Skeletal muscle cell (primary cell): ENCODE measurements around the gene TMEM269.
A peak's percentile ranks its signal among the peaks of the same experiment; 100 is the strongest.

Experiments used
- DNase-seq: peaks from one replicate; pipeline ENCODE4 v3.0.0-alpha.2; 2010; ENCODE audit warnings: low read depth
- H3K4me3 ChIP-seq: 2 replicates; pipeline ENCODE4 v1.5.1; 2011; ENCODE audit warnings: low read depth, mild to moderate bottlenecking, control low read depth, low read length, moderate library complexity

Gene TMEM269

DNA sequence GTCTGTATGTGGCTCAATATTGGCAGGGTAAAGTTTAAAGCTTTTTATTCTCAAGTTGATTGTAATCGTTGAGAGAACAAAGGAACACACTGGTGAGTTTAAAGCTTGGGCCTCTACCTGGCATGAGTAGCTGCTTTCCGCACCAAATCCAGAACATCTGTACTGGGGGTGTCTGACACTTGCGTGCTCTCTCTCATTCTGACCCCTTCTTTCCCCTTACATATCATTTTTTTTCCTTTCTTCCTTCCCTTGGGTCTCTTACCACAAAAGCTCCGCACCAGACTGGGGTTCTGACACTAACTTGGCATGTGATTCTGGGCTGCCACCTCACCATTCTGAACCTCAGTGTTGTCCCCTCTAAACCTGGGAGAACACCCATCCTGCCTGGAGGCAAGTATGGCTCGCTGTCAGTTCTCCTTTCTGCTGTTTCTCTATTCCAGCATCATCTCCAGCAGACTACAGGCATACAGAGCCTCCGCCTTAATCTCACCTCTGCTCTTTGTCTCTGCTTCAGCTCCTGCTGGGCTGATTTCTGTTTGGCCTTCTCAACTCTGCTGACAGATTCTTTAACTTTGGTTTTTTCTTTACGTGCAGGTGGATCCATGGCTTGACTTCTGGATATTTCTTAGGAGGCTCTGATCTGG is 31.3 kb downstream of the TMEM269 start:
- H3K4me3 ChIP-seq: peak overlapping the region; percentile 72
- DNase-seq: no peak

DNA sequence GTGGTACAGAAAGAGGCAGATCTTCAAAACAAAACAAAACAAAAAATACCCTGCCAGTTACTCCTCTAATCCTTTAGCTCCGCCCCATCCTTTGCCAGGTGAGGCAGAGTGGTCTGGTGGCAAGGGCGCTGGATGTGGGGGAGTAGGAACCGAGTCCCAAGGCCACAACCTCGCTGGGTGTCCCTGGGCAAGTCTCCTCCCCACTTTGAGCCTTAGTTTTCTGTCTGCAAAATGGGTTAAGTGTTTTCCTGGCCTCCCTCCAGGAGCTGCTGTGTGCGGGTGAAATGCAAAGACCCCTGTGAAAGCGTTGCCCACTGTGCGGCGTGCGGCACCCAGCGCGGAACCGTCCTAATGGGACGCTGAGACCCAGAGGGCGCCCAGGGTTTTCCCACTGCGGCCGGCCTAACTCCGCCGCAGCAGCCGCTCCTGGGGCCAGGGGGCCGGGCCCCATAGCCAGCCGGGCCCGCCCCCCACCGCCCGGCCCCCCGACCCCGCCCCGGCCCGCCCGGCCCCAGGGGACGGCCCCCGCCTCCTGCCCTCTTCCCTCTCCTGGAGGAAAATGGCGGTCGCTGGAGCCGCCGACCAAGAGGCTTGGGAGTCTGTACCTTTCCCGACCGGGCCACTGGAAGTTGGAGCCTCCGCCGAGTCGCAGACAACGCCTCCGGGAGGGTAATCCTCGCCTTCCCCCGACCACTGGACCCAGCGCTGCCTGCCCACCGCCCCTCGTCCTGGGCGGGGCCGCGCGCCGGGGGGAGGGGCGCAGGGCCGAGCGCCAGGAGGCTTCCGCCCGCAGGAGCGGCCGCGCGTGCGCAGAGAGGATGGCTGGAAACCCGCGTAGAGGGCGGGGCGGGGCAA is 32.0 kb downstream of the TMEM269 start, which contains the start of the genes ERMAP and SVBP:
ERMAP (plus strand) TSS at position 538 of the 855 bp plus-strand sequence. CDS start 13,327 bp downstream, outside the sequence.
SVBP (minus strand) TSS at position 813 of the 855 bp plus-strand sequence. CDS start 853 bp downstream, outside the sequence.
- H3K4me3 ChIP-seq: peak within 1 kb of the TSS; percentile 72
- peak; percentile 43 for DNase-seq

DNA sequence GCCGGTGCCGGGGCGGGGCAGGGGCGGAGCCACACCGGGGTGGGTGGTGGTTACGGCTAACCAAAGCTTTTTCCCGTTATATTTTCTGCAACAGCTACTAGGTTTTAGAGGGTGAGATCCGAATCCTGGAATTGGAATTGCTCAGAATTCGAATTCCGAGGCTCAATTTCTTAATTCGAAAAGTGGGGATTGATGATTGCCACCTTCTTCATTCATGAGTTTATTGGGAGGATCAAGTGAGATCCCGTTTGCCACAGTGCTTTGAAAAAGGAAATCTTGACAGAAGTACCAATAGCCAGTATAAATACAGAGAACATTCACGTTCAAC is 32.6 kb downstream of the TMEM269 start:
- peak overlapping the region; percentile 72 for H3K4me3 ChIP-seq
- DNase-seq: no peak

DNA sequence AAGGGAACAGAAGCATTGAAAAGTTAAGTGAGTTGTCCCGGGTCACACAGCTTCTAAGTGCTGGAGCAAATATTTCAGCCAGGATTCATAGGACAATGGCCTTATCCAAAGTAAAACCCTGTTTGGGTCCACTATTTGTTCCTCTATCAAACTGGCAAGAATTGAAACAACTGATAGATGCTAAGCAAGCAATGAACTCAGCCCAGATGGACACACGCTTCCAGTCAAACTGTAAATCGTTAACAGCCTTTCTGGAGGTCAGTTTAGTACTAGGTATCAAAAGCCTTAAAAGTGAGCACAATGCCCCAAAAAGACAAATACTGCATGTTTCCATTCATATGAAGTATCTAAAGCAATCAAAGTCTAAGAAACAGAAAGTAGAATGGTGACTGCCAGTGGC is 33.2 kb downstream of the TMEM269 start:
- H3K4me3 ChIP-seq: peak overlapping the region; percentile 72
- DNase-seq: no peak

DNA sequence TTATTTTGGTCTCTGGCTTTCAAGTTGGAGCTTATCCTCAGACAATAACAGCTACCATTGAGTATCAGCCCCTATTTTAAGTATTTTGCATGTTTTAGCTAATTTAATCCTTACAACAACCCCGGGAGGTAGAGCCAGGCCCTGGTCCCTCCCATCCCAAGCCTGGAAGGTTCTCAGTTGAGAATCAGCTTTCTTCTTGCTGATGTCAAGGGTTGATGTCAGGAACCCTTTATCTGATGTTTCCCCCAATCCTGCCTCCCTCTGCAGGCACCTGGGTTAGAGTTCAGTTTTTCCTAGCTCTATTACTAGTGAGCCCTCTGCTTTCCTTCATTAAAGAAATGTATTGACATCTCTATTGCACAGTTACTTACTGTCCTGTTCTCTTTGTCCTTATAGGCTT is 36.0 kb downstream of the TMEM269 start:
- no peak for DNase-seq
- H3K4me3 ChIP-seq: no peak overlapping the region

DNA sequence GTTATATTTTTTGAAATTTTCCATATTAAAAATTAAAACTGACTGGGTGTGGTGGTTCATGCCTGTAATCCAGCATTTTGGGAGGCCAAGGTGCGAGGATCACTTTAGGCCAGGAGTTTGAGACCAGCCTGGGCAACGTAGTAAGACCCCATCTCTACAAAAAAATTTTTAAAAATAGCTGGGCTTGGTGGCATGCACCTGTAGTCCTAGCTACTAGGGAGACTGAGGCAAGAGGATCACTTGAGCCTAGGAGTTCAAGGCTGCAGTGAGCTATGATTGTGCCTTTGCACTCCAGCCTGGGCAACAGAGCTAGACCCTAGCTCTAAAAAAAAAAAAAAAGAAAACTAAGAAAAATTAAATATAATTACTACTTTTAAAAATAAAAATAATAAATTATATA is 36.9 kb downstream of the TMEM269 start:
- H3K4me3 ChIP-seq: no peak overlapping the region
- no peak for DNase-seq

DNA sequence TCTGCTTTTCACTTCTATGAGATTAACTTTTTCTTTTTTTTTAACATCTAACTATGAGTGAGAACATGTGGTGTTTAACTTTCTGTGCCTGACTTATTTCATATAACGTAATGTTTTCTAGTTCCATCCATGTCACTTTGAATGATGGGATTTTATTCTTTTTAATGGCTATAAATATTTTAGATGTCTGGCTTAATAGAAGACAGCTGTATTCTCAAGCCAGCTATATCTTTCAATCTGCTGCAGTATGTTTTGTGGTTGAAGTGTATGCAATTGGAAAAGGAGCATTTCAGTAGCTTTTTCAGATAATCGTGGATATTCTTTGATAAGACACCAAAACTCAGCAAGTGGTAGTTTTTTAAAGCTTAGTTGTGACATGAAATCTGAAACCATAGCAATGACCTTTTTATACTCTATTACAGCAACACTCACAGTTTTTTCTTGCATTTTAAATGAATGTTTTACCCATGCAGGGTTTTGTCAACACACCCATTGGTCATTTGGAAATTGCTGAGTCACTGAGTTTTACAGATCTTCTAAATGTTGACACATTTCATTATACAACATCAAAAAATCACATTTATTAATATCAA is 38.1 kb downstream of the TMEM269 start:
- no peak for DNase-seq
- H3K4me3 ChIP-seq: no peak overlapping the region

DNA sequence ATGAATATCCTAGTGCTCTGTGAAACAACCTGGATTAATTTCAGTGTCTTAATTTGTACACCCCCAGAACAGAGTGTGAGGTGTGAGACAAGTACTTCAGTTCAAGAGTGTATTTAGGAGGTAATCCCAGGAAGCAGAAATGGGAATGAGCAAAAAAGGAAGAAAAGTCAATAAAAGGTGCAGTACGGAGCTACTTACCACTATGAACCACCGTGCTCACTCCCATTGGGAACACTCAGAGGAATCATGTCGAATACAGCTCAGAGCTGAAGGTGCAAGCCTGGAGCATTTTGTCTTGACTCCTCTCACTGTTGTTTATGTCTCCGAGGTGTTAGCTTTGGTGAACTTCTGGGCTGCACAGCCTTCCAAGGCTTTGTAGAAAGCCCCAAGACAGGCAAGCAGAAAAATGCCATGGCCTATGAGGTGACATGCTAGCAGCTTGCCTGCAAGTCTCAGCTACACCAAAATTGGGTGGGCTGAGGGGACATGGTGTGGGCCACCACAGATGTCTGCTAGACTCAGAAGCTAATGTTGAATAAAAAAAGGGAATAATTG is 39.8 kb downstream of the TMEM269 start:
- H3K4me3 ChIP-seq: no peak overlapping the region
- DNase-seq: no peak

DNA sequence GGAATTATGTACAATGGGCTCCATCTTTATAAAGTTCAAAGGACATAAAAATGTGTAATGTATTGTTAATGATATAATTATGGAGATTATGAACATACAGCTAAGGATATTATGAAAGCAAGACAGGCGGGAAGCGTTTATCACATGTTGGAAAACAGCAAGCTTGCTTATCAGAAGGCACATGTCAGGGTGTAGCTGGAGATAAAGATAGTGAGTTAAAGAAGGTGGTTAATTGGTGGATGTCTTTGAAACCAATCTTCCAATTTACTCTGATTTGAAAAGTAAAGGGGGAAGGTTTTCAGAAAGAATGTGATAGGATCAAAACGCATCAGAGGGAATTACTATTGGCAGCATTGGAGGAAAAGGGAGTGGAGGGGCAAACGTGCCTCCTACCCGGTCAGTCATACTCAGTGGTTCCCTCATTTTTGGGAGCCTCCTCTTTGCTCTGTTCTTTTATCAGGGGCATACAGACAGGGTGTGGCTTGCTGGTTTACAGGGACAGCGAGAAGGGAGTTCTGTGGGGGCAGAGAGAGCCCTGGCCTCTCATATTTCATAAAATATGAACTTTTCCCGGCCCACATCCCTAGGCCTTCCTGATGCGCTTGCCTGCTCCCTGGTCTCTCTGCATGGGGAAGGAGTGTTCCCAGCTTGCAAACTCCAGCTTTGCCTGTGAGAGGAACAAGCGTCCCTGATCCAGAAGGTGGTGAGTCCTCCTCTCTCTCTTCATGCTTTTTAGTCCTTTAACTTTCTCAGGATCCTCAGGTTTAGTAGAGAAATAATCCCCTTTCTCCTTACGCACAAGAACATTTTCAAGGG is 40.5 kb downstream of the TMEM269 start:
- H3K4me3 ChIP-seq: no peak overlapping the region
- no peak for DNase-seq

DNA sequence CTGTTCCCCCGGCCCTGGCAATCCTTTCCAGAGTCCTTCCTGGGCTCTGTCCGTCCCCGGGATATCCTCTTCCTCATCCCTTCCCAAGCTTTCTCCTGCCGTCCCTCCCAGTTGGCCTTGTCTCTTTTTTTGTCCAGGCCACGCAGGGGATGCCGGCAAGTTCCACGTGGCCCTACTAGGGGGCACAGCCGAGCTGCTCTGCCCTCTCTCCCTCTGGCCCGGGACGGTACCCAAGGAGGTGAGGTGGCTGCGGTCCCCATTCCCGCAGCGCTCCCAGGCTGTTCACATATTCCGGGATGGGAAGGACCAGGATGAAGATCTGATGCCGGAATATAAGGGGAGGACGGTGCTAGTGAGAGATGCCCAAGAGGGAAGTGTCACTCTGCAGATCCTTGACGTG is 45.8 kb downstream of the TMEM269 start:
- H3K4me3 ChIP-seq: no peak overlapping the region

DNA sequence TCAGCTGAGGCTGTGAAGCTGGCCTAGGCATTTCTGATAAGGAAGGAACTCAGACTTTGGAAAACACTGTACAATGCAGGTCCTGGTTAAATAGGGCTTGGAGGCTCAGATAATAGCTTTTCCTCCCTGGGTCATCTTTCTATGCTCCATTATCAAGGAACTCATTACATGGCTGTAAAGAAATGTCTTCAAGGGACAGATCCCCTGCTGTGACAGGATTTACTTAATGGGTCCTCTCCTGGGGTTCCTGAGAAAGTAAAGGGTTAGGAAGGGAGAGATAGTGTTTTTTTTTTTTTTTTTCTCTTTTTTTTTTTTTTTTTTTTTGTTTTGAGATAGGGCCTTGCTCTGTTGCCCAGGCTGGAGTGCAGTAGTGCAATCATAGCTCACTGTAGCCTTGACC is 46.5 kb downstream of the TMEM269 start:
- no peak overlapping the region for H3K4me3 ChIP-seq
- no peak for DNase-seq

More for the DNA sequence above, 45.8 kb downstream of the TMEM269 start:
- DNase-seq: no peak

DNA sequence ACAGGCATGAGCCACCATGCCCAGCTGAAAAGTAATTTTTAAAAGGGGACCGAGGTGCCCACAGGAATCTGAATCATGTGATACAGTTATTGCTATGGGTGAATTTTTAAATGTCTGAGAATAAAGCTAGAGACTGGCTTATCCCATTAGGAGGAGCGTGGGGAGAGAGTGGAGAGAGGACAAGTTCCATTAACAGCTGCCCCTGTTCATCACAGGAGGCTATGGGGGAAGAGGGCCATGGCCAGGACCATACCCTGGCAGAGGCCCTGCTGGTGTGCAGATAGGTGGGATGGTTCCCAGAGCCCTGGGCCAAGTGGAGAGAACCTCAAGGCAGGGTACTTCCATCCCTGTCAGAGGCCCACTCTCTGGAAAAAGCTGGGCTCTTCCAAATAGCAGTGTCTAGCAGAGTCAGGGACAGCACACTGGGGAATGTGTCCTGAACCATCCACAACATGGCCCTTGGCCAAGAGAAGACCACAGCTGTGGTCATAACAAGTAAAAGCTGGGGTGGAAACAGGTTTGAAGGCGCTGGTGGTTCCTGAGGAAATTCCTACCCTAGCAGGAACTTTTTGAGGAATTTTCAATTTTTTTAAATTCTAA is 48.0 kb downstream of the TMEM269 start:
- no peak overlapping the region for H3K4me3 ChIP-seq
- no peak for DNase-seq

DNA sequence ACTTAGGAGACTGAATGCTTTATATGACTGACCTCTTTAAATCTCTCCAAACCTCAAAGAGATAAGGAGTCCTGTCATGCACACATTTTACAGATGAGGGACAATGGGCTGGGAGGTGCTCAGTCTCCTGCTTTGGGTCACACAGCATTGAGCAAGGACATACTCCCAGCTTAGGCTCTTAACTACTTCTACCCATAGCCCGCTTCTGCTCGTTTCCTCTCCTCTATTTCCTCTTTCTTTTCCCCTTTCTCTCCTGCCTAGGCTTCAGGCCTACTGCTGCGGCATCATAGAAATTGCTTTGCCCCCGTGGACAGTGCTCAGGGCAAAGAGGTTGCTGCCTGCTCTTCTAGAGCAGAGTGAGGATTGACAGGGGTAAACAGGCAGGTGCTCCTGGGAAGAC is 49.2 kb downstream of the TMEM269 start:
- H3K4me3 ChIP-seq: no peak overlapping the region
- DNase-seq: no peak

DNA sequence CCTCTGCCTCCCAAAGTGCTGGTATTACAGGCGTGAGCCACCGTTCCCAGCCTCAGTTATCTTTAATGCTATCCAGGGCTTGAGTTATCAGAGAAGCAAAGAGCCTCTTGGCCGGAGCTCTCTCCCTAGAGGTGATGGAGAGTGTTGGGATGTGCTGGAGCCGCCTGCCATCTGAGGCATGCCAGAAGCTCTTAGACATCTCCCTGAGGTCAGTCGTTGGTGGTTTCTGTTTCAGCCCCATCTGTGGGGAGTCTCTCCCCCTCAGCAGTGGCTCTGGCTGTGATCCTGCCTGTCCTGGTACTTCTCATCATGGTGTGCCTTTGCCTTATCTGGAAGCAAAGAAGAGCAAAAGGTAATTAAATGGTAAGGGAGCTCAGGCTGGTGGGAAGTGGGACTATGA is 50.0 kb downstream of the TMEM269 start:
- H3K4me3 ChIP-seq: no peak overlapping the region
- no peak for DNase-seq

DNA sequence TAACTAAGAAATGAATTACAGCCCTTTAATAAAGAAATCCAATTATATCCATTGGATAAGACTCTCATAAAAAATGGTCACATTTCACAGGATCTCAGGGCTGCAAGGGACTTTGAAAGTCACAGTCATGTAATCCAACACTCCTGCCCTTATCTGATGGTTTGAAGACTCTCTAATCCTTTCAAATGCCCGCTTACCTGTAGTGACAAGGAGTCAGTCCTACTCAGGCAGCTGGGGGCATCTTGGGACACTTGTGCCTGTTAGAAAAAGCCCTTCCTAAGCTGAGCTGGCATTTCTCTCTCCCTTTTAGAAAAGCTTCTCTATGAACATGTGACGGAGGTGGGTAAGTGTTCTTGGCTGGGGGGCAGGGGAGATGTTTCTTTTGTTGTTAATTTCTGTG is 50.6 kb downstream of the TMEM269 start:
- H3K4me3 ChIP-seq: no peak overlapping the region
- no peak for DNase-seq

DNA sequence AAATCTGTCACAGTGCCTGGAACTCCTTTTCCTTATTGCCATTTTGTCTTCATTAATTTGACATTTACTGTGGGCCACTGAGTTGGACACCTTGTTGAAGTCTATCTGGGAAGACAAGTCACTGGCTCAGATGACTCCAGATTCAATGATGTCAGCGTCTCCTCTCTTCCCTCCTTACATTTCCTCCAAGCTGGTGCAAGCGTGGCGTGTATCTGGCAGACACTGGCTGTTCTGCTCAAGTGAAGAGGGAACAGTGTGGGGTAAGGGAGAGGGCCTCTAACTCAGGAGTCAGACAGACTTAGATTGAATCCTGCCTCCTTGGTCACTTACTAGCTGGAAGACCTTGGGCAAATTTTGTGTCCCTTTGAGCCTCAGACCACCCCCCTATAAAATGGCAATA is 52.9 kb downstream of the TMEM269 start:
- H3K4me3 ChIP-seq: no peak overlapping the region

DNA sequence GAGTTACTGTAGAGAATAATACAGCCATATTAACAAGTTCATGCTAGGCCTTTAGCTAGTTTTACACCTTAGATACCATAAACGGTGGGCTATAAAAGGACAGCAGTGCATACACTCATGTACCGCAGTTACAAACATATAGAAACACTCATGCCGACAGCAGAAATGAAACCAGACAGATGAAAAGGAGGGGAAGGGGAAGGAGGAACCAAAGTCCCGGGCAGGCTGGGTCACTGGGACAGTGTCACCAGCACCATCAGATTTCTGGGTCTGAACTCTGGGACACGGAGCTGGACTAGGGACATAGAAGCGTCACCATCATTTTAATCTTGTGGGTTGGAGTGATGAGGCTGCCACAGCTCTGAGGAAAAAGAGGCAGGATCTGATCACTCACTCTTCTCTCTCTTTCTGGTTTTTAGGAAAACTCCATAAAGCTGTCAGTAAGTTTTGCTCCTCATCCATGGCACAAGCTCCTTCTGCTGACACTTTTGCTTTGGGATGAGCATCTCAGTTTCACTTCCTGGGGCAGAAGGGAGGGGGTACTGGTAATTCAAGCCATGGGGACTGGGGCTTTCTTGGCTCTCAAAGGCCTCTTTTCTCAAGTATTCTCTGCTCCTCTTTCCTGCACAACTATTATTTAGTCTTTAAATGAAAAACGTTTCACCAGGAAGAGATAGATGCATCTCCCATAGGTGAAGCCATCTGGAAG is 53.8 kb downstream of the TMEM269 start:
- no peak overlapping the region for H3K4me3 ChIP-seq
- DNase-seq: no peak

More for the DNA sequence above, 52.9 kb downstream of the TMEM269 start:
- DNase-seq: no peak

DNA sequence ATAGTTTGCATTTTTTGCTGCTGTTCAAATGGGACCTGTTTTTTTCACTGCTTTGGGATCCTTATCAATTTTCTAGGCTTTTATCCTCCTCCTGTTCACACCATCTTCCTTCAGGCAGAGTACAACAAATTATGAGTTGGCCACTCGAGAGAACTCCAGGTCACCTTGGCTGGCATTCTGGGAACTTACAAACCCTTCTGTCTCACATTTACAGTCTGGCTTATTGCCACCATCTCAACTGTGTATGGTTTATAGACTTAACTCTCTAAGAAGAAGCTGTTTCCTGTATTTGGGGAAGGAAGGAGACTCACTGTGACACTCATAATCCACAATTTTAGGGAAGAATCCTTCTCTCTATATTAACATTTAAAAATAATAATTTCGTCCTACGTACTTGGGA is 56.2 kb downstream of the TMEM269 start:
- DNase-seq: no peak

More for the DNA sequence above, 56.2 kb downstream of the TMEM269 start:
- H3K4me3 ChIP-seq: no peak overlapping the region
